Heart left ventricle (tissue), 16 donors: Measurements from ENCODE around the gene PHAF1. TPM values are rescaled to one million over a fixed set of nuclear protein-coding genes. Genes with fewer than 3 reads are reported as not detected.

Source experiments
- ATAC-seq, 4 donors: fragments of 200-7000 bp; cut with Tn5 transposase; one replicate each; pipeline ENCODE4 v1.9.1; 2020 to 2022; ENCODE audit warnings: moderate library complexity in 4 of 4, mild to moderate bottlenecking in 3 of 4, moderate number of reproducible peaks in 1 of 4
- DNase-seq, 5 donors: peaks; one replicate each; pipeline ENCODE4 v3.0.0-alpha.2; 2020
- H3K27ac ChIP-seq, 12 donors: fragments of 200-600 bp; sonication (generic) in 4 of 12; one replicate each; pipeline versions ENCODE4 v1.5.0 to v1.8.0; 2016 to 2022; ENCODE audit warnings: mild to moderate bottlenecking in 2 of 12
- H3K27me3 ChIP-seq, 9 donors: fragments of 200-600 bp; sonication (generic) in 2 of 9; one replicate each; pipeline versions ENCODE4 v1.5.1 to v1.8.0; 2016 to 2022; ENCODE audit warnings: mild to moderate bottlenecking in 3 of 9
- H3K36me3 ChIP-seq, 9 donors: fragments of 200-600 bp; sonication (generic) in 2 of 9; one replicate each; pipeline versions ENCODE4 v1.5.0 to v1.8.0; 2018 to 2022; ENCODE audit warnings: mild to moderate bottlenecking in 2 of 9
- H3K4me1 ChIP-seq, 12 donors: fragments of 200-600 bp; sonication (generic) in 4 of 12; one replicate each; pipeline versions ENCODE4 v1.5.0 to v1.8.0; 2016 to 2022; ENCODE audit warnings: mild to moderate bottlenecking in 3 of 12
- H3K4me3 ChIP-seq, 12 donors: fragments of 200-600 bp; sonication (generic) in 4 of 12; one replicate each; pipeline versions ENCODE4 v1.5.0 to v1.8.0; 2017 to 2022; ENCODE audit warnings: mild to moderate bottlenecking in 9 of 12, moderate library complexity in 4 of 12
- H3K9me3 ChIP-seq, 12 donors: fragments of 200-600 bp; sonication (generic) in 4 of 12; one replicate each; pipeline versions ENCODE4 v1.5.0 to v1.8.0; 2016 to 2022; ENCODE audit warnings: mild to moderate bottlenecking in 1 of 12
- POLR2A ChIP-seq, 2 donors: fragments of 450-650 bp; IDR thresholded peaks; one replicate each; pipeline ENCODE4 v1.6.1; 2017; ENCODE audit warnings: antibody characterized with exemption in 2 of 2, mild to moderate bottlenecking in 2 of 2, moderate library complexity in 2 of 2
- WGBS, 4 donors: extraction: QIAGEN DNeasy Blood & Tissue Kit in 2 of 4; methylation state at CpG; one replicate each; pipeline versions ENCODE4 v1.1.5 to v1.1.7; 2013 to 2018; 5-methylcytosine and 5-hydroxymethylcytosine counted together
- intact Hi-C, 10 donors: fragments of 100-400 bp; cut with DNase I; formaldehyde crosslinking; loops; one replicate each; pipeline versions ENCODE4 v1.11.1 to v1.14.2; 2022
- polyA plus RNA-seq, 2 donors: library from polyadenylated mRNA; stranded (reverse); fragments of 200-250 nt; gene quantifications; one replicate each; pipeline ENCODE4 v1.2.3, GENCODE V29; 2013
- total RNA-seq, 9 donors: library from RNA; depleted of rRNA in 2 of 9; stranded (reverse); fragments of >200 nt in 2 of 9; fragmentation: NEBNext Ultra II Directional in 3 of 9; extraction: Animal tissue kit (Norgen Biotek cat#: 25700) in 3 of 9; gene quantifications; one replicate each; pipeline versions ENCODE4 v1.1.0 to v1.2.4, GENCODE V29; 2016 to 2023
- TF ChIP-seq, protein P1 (sequence below), 12 donors: fragments of 200-600 bp; sonication (generic) in 4 of 12; IDR thresholded peaks; one replicate each; pipeline versions ENCODE4 v1.5.0 to v1.8.0; 2018 to 2022; ENCODE audit warnings: antibody characterized with exemption in 12 of 12, mild to moderate bottlenecking in 5 of 12
- donor health status: ischemic (EF 13 %, LVEDD 7.1; RV severe dilation, severe dysfunction).
- donor health status: healthy with polysubstance abuse.
- donor health status: DM: no; HTN: yes; CAD: no.
- donor health status: DM: no; HTN: no; CAD: no.
- donor health status: ischemic (EF 25% LVEDD 6.9; RV normal size, moderate dysfunction).
- donor health status: ischemic (EF 25% LVEDD 5.7; RV mildly dilated, moderate dysfunction).
- donor health status: healthy.
- donor health status: DM: yes; HTN: yes; CAD: no.
- donor health status: ischemic (EF 35%, LVEDD 5.7; RV mildly dilated, moderate dysfunction).
- donor health status: nonischemic (EF 11% LVEDD 7.7; RV severe dilation, severe dysfunction).
- donor health status: DM: yes; HTN: yes; CAD: no.
- donor health status: PGD.
- donor health status: ischemic (EF 29% LVEDD 5.4; RV normal size, mild dysfunction).
- donor health status: nonischemic (EF 23%, LVEDD 6.1; RV moderate dilation, normal function).

PHAF1 gene
- total and polyA plus RNA-seq, 11 donors = 5.6 to 17.8 (median 11.6) TPM

- Histone ChIP-seq H3K4me3 (no peak overlapping the region), H3K9me3 (no peaks in the 10 kb centered on the region), H3K27ac (no peak overlapping the region), H3K36me3 (peaks cover 0 to 44% (median 20%) of the 10 kb centered on the region in 9 donors), H3K4me1 (peaks cover 0 to 10% (median 0%) of the 10 kb centered on the region in 12 donors), H3K27me3 (no peaks in the 10 kb centered on the region)
- DNase-seq (no peak), ATAC-seq (no peak)
- TF ChIP-seq POLR2A (IDR thresholded peaks at IDR 0.05) = no peak
- TF ChIP-seq, protein P1, sequence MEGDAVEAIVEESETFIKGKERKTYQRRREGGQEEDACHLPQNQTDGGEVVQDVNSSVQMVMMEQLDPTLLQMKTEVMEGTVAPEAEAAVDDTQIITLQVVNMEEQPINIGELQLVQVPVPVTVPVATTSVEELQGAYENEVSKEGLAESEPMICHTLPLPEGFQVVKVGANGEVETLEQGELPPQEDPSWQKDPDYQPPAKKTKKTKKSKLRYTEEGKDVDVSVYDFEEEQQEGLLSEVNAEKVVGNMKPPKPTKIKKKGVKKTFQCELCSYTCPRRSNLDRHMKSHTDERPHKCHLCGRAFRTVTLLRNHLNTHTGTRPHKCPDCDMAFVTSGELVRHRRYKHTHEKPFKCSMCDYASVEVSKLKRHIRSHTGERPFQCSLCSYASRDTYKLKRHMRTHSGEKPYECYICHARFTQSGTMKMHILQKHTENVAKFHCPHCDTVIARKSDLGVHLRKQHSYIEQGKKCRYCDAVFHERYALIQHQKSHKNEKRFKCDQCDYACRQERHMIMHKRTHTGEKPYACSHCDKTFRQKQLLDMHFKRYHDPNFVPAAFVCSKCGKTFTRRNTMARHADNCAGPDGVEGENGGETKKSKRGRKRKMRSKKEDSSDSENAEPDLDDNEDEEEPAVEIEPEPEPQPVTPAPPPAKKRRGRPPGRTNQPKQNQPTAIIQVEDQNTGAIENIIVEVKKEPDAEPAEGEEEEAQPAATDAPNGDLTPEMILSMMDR (IDR thresholded peaks at IDR 0.05) = no peak
- intact Hi-C loops = no loop called here
Observed at GRCh38 chr16:67087803-67088202, 21.9 kb upstream of the PHAF1 start.

DNA sequence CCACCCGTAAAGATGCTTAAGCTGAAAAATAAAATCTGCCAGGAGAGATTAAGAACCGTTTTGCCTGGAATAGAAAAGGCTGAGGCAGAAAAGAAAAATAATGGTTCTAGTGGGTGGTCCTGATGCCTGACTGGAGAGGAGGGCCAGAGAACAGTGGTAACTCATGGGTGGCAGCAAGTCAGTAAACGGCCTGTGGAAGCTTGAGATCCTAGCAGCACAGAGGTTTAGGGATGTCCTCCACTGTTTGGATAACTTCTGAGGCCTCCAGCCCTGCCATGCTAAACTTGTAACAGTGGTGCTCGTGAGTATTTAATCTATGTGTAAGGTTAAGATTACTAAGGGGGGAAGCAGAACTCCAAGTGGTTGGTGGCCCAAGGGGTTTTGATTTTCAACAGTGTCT lies 21.2 kb upstream of the PHAF1 start:
- TF ChIP-seq, protein P1 (IDR thresholded peaks at IDR 0.05) = no peak
- no peak for TF ChIP-seq POLR2A (IDR thresholded peaks at IDR 0.05)
- intact Hi-C loops = no loop called here
- Histone ChIP-seq H3K27me3 (no peaks in the 10 kb centered on the region), H3K27ac (no peak overlapping the region), H3K4me1 (peaks cover 0 to 10% (median 0%) of the 10 kb centered on the region in 12 donors), H3K36me3 (peaks cover 0 to 47% (median 19%) of the 10 kb centered on the region in 9 donors), H3K9me3 (no peaks in the 10 kb centered on the region), H3K4me3 (no peak overlapping the region)
- DNase-seq (no peak), ATAC-seq (no peak)
- WGBS, 4 donors = 82 to 87% (median 84%) methylated on average over 4 of the region's 4 CpGs

GRCh38 chr16:67089101-67089500 lies 20.6 kb upstream of the PHAF1 start:
- H3K9me3 ChIP-seq = no peaks in the 10 kb centered on the region
- peaks cover 0 to 47% (median 17%) of the 10 kb centered on the region in 9 donors for H3K36me3 ChIP-seq
- TF ChIP-seq, protein P1 (IDR thresholded peaks at IDR 0.05) = no peak
- no peak for TF ChIP-seq POLR2A (IDR thresholded peaks at IDR 0.05)
- no peaks in the 10 kb centered on the region for H3K27me3 ChIP-seq
- ATAC-seq (no peak), DNase-seq (no peak)
- no peak overlapping the region for H3K4me3 ChIP-seq
- H3K4me1 ChIP-seq = peaks cover 0 to 10% (median 0%) of the 10 kb centered on the region in 12 donors
- intact Hi-C loops = no loop called here
- no peak overlapping the region for H3K27ac ChIP-seq

DNA sequence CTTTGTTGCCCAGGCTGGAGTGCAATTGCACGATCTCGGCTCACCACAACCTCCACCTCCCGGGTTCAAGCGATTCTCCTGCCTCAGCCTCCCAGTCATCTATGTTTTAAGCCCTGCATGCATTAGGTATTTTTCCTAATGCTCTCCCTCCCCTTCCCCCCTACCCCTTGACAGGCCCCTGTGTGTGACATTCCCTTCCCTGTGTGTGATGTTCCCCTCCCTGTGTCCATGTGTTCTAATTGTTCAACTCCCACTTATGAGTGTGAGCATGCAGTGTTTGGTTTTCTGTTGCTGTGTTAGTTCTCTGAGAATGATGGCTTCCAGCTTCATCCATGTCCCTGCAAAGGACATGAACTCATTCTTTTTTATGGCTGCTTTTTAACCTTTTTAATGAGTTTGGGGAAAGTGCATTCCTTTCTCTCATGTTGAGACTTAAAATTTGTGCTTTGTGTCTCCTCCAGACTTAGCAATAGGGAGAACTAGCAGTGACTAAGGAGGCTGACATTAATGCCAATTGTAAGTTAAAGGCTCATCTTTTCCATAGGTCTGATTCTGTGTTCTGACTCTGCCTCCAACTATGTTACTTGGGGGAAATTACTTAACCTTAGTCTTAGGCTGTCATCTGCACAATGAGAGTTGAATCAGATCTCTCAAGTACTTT lies 17.7 kb upstream of the PHAF1 start:
- peaks cover 0 to 48% (median 4%) of the 10 kb centered on the region in 9 donors for H3K36me3 ChIP-seq
- no peak overlapping the region for H3K4me3 ChIP-seq
- no peak for DNase-seq
- no peaks in the 10 kb centered on the region for H3K27me3 ChIP-seq
- no peaks in the 10 kb centered on the region for H3K9me3 ChIP-seq
- TF ChIP-seq POLR2A (IDR thresholded peaks at IDR 0.05) = no peak
- TF ChIP-seq, protein P1 (IDR thresholded peaks at IDR 0.05) = no peak
- 93 to 96% (median 94%) methylated on average over 4 of the region's 4 CpGs for WGBS, 4 donors
- no peak for ATAC-seq
- intact Hi-C loops = loop anchor here in 1 of 10 donors (10.0 kb wide), 1 partner anchor 57 kb away; no protein-coding TSS in a partner anchor
- H3K27ac ChIP-seq = no peak overlapping the region
- H3K4me1 ChIP-seq = peaks cover 0 to 6% (median 0%) of the 10 kb centered on the region in 12 donors
